Measurements from ENCODE around the gene IGFBP1. TPM values are rescaled to one million over a fixed set of nuclear protein-coding genes. Genes with fewer than 3 reads are reported as not detected.

Gene IGFBP1
- total and polyA plus RNA-seq, 2 of the 13 experiments (the other 11 are each of a cell fraction or from before 2014, with no cell fraction given): 5.4 to 885 TPM

DNA sequence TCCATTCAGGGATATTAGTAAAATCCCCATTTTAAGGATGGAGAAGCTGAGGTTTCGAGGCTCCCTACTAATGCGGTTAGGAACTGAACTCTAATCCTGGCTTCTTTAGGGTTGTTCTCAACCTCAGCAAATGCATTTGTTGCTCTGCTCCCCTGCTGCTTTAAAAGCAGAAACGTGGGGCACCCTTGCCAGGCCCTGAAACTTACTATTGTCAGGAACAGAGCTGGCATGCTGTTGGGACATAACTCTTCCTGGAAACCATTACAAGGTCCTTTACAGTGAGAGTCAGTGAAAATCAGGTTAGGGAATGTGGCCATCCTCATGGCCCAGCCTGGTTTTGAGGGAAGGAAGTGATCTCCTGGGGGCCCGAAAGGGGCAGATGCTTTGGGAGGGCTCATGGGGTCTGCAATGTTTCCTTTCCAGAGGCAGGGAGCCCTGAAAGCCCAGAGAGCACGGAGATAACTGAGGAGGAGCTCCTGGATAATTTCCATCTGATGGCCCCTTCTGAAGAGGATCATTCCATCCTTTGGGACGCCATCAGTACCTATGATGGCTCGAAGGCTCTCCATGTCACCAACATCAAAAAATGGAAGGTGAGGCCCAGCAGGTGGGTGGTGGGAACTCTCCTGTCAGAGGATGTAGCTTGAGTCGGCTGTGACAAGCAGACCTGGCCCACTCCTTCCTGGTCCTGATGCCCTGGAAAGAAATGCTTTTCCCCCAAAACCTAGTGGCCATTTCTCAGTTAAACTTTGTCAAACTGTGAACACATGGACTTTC lies 2.0 kb downstream of the IGFBP1 start (continued):
- TF ChIP-seq ZHX1 (CRISPR knock-in tag; IDR thresholded peaks at IDR 0.05; ENCODE audit: low read depth) (no peak), MYPOP (CRISPR knock-in tag; IDR thresholded peaks at IDR 0.05) (0 out of 2 replicates have a peak, but pooled peaks have one; percentile 3), ZNF644 (CRISPR knock-in tag; IDR thresholded peaks at IDR 0.05; ENCODE audit: low read depth) (no peak), FOXC1 (CRISPR knock-in tag; IDR thresholded peaks at IDR 0.05; ENCODE audit: borderline replicate concordance) (peak; percentile 54; the same call in 1 of the 2 replicates), ZNF740 (CRISPR knock-in tag; IDR thresholded peaks at IDR 0.05) (no peak), KDM4B (CRISPR knock-in tag; IDR thresholded peaks at IDR 0.05) (0 out of 2 replicates have a peak, but pooled peaks have one; percentile 34), ZNF772 (CRISPR knock-in tag; IDR thresholded peaks at IDR 0.05) (peak; percentile 31; the same call in 1 of the 2 replicates), ZNF33B (CRISPR knock-in tag; IDR thresholded peaks at IDR 0.05) (peak; percentile 40; the same call in 1 of the 2 replicates), ATRX (CRISPR knock-in tag; IDR thresholded peaks at IDR 0.05; ENCODE audit: borderline replicate concordance) (no peak), ZC3H4 (CRISPR knock-in tag; IDR thresholded peaks at IDR 0.05; ENCODE audit: borderline replicate concordance) (0 out of 2 replicates have a peak, but pooled peaks have one; percentile 30), ZFP36 (IDR thresholded peaks at IDR 0.05; ENCODE audit: borderline replicate concordance, low read depth, low read length, partially characterized antibody) (no peak), STAT6 (CRISPR knock-in tag; IDR thresholded peaks at IDR 0.05; ENCODE audit: borderline replicate concordance) (0 out of 2 replicates have a peak, but pooled peaks have one; percentile 29), ZBTB42 (CRISPR knock-in tag; IDR thresholded peaks at IDR 0.05) (no peak), REL (CRISPR knock-in tag; conservative IDR thresholded peaks at IDR 0.05) (peak; percentile 91), NKX3-1 (CRISPR knock-in tag; IDR thresholded peaks at IDR 0.05) (peak; percentile 48; the same call in 1 of the 2 replicates), ZBTB38 (CRISPR knock-in tag; IDR thresholded peaks at IDR 0.05) (no peak)
- TF ChIP-seq, protein P1, sequence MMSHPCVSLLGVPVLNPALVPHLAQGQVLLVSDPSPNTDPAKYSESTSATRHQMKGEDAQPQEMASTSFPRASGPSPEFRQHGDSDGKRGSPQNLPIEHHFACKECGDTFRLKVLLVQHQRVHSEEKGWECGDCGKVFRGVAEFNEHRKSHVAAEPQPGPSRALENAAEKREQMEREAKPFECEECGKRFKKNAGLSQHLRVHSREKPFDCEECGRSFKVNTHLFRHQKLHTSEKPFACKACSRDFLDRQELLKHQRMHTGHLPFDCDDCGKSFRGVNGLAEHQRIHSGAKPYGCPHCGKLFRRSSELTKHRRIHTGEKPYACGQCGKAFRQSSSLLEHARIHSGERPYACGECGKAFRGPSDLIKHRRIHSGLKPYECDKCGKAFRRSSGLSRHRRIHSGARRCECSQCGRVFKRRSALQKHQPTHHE (CRISPR knock-in tag; IDR thresholded peaks at IDR 0.05; ENCODE audit: borderline replicate concordance): peak; percentile 61
- TF ChIP-seq, protein P2, sequence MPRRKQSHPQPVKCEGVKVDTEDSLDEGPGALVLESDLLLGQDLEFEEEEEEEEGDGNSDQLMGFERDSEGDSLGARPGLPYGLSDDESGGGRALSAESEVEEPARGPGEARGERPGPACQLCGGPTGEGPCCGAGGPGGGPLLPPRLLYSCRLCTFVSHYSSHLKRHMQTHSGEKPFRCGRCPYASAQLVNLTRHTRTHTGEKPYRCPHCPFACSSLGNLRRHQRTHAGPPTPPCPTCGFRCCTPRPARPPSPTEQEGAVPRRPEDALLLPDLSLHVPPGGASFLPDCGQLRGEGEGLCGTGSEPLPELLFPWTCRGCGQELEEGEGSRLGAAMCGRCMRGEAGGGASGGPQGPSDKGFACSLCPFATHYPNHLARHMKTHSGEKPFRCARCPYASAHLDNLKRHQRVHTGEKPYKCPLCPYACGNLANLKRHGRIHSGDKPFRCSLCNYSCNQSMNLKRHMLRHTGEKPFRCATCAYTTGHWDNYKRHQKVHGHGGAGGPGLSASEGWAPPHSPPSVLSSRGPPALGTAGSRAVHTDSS (CRISPR knock-in tag; conservative IDR thresholded peaks at IDR 0.05): no peak; the same call in 1 of the 2 replicates

Data from HepG2 (cell line).